Osteoblast (primary cell): ENCODE data around the gene PEDS1. TPM values are rescaled to one million over a fixed set of nuclear protein-coding genes. Genes with fewer than 3 reads are reported as not detected.

Experiments
- DNase-seq: peaks from one replicate; pipeline ENCODE4 v3.0.0; 2011; ENCODE audit warnings: low spot score, mixed read lengths; ENCODE audit not compliant: insufficient read length; ENCODE audit errors: missing footprints
- H2AFZ ChIP-seq: 2 replicates; pipeline ENCODE4 v1.6.0; 2011; ENCODE audit warnings: mild to moderate bottlenecking, low read length
- H3K27ac ChIP-seq: 2 replicates; pipeline ENCODE4 v1.5.1; 2011; ENCODE audit warnings: mild to moderate bottlenecking, low read depth, low read length, moderate library complexity
- H3K27me3 ChIP-seq: 2 replicates; pipeline ENCODE4 v1.6.0; 2012; ENCODE audit warnings: mild to moderate bottlenecking, control low read depth, inconsistent platforms, low read length, moderate library complexity; ENCODE audit not compliant: insufficient read depth
- H3K36me3 ChIP-seq: 2 replicates; pipeline ENCODE4 v1.5.1; 2011; ENCODE audit warnings: mild to moderate bottlenecking, low read length, control low read depth, moderate library complexity; ENCODE audit not compliant: insufficient read depth
- H3K4me1 ChIP-seq: 2 replicates; pipeline ENCODE4 v1.5.1; 2011; ENCODE audit warnings: mild to moderate bottlenecking, low read length, control low read depth, moderate library complexity; ENCODE audit not compliant: insufficient read depth
- H3K4me2 ChIP-seq: 2 replicates; pipeline ENCODE4 v1.6.0; 2011; ENCODE audit warnings: mild to moderate bottlenecking, low read length; ENCODE audit not compliant: insufficient read depth
- H3K4me3 ChIP-seq: fragments of 200-600 bp; sonication (generic); 3 replicates; pipeline ENCODE4 v1.5.1; 2012; ENCODE audit warnings: mild to moderate bottlenecking, low read length, inconsistent platforms; ENCODE audit not compliant: insufficient read depth
- H3K79me2 ChIP-seq: 2 replicates; pipeline ENCODE4 v1.6.0; 2012; ENCODE audit warnings: mild to moderate bottlenecking, low read length, control low read depth, inconsistent platforms; ENCODE audit not compliant: insufficient read depth
- H3K9me3 ChIP-seq: 2 replicates; pipeline ENCODE4 v1.5.1; 2011; ENCODE audit warnings: low read depth, low read length, control low read depth
- H4K20me1 ChIP-seq: 2 replicates; pipeline ENCODE4 v1.6.0; 2012; ENCODE audit warnings: mild to moderate bottlenecking, low read length, control low read depth; ENCODE audit not compliant: insufficient read depth
- CTCF ChIP-seq: IDR thresholded peaks from 2 replicates; pipeline ENCODE4 v1.5.1; 2011; ENCODE audit warnings: mild to moderate bottlenecking, low read depth, low read length, moderate library complexity; ENCODE audit errors: extremely low read depth
- total RNA-seq: library from RNA; depleted of rRNA; stranded (reverse); fragments of >200 nt; gene quantifications from 2 replicates; pipeline ENCODE4 v1.2.3, GENCODE V29; 2012

PEDS1 gene
- total RNA-seq, 1 donor = 37.6 TPM

- no peak for DNase-seq
- H3K27me3 ChIP-seq = no peaks in the 10 kb centered on the region
- TF ChIP-seq CTCF = no peak
- peaks cover 7% of the 10 kb centered on the region for H3K4me1 ChIP-seq
- H2AFZ ChIP-seq = no peak overlapping the region
- H3K4me2 ChIP-seq = no peak overlapping the region
- peaks cover 18% of the 10 kb centered on the region for H3K79me2 ChIP-seq
- no peak overlapping the region for H3K27ac ChIP-seq
- H3K36me3 ChIP-seq = no peaks in the 10 kb centered on the region
- H3K9me3 ChIP-seq = no peaks in the 10 kb centered on the region
- no peak overlapping the region for H3K4me3 ChIP-seq
- H4K20me1 ChIP-seq = peaks cover 13% of the 10 kb centered on the region
Measured at GRCh38 chr20:50188287-50188688, 34.8 kb upstream of the PEDS1 start.

GRCh38 chr20:50187403-50188051, 34.0 kb upstream of the PEDS1 start:
- no peaks in the 10 kb centered on the region for H3K27me3 ChIP-seq
- no peaks in the 10 kb centered on the region for H3K36me3 ChIP-seq
- peaks cover 7% of the 10 kb centered on the region for H3K4me1 ChIP-seq
- H3K4me3 ChIP-seq = no peak overlapping the region
- no peak overlapping the region for H3K4me2 ChIP-seq
- DNase-seq = peak; percentile 91
- H2AFZ ChIP-seq = peak overlapping the region; percentile 41
- H3K9me3 ChIP-seq = no peaks in the 10 kb centered on the region
- no peak for TF ChIP-seq CTCF
- peaks cover 6% of the 10 kb centered on the region for H4K20me1 ChIP-seq
- peaks cover 10% of the 10 kb centered on the region for H3K79me2 ChIP-seq
- H3K27ac ChIP-seq = no peak overlapping the region

- H3K79me2 ChIP-seq = peaks cover 5% of the 10 kb centered on the region
- DNase-seq = peak; percentile 53
- no peaks in the 10 kb centered on the region for H3K27me3 ChIP-seq
- H3K9me3 ChIP-seq = no peaks in the 10 kb centered on the region
- H3K36me3 ChIP-seq = no peaks in the 10 kb centered on the region
- peaks cover 3% of the 10 kb centered on the region for H4K20me1 ChIP-seq
- TF ChIP-seq CTCF = no peak
- H3K4me2 ChIP-seq = no peak overlapping the region
- H3K4me1 ChIP-seq = peaks cover 7% of the 10 kb centered on the region
- H3K4me3 ChIP-seq = no peak overlapping the region
- no peak overlapping the region for H3K27ac ChIP-seq
- H2AFZ ChIP-seq = peak overlapping the region; percentile 41
Measured at GRCh38 chr20:50186987-50187402, 33.5 kb upstream of the PEDS1 start.

- H3K36me3 ChIP-seq = no peaks in the 10 kb centered on the region
- no peaks in the 10 kb centered on the region for H3K27me3 ChIP-seq
- no peak overlapping the region for H3K4me3 ChIP-seq
- DNase-seq = peak; percentile 95
- TF ChIP-seq CTCF = peak; percentile 97
- no peak overlapping the region for H3K27ac ChIP-seq
- peak overlapping the region; percentile 39 for H3K4me2 ChIP-seq
- H3K9me3 ChIP-seq = no peaks in the 10 kb centered on the region
- H2AFZ ChIP-seq = peak overlapping the region; percentile 63
- peaks cover 7% of the 10 kb centered on the region for H3K4me1 ChIP-seq
- H3K79me2 ChIP-seq = no peaks in the 10 kb centered on the region
- no peaks in the 10 kb centered on the region for H4K20me1 ChIP-seq
Measured at GRCh38 chr20:50186151-50186885, 32.8 kb upstream of the PEDS1 start.
